HTR-8/SVneo (cell line): ENCODE results near the gene SCLT1.
"Not testable (repeated sequence)": the region's sequence is repeated elsewhere in the genome, so short reads cannot be mapped to it uniquely, and the experiment has no call there.

Experiments
- DNase-seq: peaks from one replicate; pipeline ENCODE4 v3.0.0; 2011; ENCODE audit warnings: low spot score, mixed read lengths; ENCODE audit not compliant: insufficient read length
- FAIRE-seq: peaks from 2 replicates; lab custom pipeline; 2011; peaks lifted over from hg19 to GRCh38; lab: Jason Lieb, UNC

SCLT1 gene

DNA sequence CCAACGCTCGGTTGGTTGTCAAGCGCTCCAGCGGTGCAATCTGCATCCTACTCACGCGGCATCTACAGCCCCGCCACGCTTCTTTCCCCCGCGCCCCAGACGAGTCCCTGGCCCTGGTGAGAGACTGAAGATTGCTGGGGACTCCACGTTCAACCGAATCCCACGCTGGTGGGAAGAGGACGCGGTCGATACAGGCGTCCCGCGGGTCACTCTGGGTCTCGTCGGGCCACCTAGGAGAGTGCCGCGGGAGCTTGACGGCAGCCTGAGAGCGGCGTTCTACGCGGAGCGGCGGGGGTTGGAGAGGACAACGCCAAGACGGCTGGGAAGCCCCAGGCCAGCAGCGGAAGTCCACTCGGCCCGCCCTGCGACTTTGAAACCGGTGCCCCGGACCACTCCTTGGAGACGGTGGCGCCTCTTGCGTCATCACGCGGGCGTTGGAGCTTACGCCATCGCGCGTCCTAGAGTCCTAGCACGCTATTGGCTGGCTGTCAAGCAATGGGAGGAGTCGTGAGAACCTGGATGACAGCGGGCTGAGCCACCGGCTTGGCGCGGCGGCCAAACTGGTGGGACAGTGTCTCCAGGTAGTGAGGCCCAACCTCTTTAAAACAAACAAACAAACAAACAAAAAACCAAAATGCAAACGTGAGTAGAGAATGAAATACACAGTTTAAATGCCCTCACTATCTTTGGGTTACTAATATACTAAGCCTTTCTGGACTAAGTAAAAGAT is at the start of gene SCLT1:
Gene SCLT1, minus strand, starts transcription at position 349 of the 730 bp plus-strand sequence. CDS start 436 bp downstream, outside the sequence.
- peak; percentile 90 for DNase-seq
- FAIRE-seq: peak; percentile 98

DNA sequence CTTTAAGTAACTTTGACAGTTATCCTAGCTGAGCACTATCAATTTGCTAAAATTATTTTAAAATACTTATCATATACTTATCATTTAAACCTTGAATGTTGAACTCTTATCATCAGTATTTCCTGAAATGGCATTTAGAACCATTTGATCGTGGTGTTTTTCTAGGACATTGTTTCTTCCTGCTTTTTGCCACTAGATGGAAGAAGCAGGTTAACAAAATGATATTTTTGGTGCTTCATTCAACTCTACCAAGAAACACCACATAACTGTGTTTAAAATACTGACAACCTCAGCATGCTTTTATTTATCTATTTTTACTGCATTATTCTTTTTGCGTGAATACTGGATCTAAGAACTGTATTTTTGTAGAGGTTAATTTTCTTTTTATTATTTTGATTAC is 47.2 kb upstream of the SCLT1 start:
- FAIRE-seq (no peak), DNase-seq (no peak)

- DNase-seq: no peak
- FAIRE-seq: peak; percentile 85
Measured at GRCh38 chr4:129138810-129139496, 45.6 kb upstream of the SCLT1 start.

GRCh38 chr4:129136433-129136832 is 43.1 kb upstream of the SCLT1 start:
- DNase-seq: no peak
- no peak for FAIRE-seq

DNA sequence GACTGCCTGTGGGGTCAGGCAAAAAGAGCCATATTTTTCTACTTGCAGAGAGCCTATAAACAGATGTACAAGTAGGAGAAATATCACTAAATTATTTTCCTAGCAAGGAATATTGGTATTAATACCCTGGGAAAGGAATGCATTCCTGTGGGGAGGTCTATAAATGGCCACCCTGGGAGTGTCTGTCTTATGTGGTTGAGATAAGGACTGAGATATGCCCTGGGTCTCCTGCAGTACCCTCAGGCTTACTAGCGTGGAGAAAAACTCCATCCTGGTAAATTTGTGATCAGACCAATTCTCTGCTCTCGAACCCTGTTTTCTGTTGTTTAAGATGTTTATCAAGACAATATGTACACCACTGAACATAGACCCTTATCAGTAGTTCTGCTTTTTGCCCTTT is 38.0 kb upstream of the SCLT1 start:
- FAIRE-seq (no peak), DNase-seq (no peak)

- DNase-seq: no peak
- no peak for FAIRE-seq
Measured at GRCh38 chr4:129129143-129129542, 35.8 kb upstream of the SCLT1 start.

- FAIRE-seq, DNase-seq: not testable (repeated sequence)
Measured at GRCh38 chr4:129126614-129127013, 33.3 kb upstream of the SCLT1 start.

- no peak for DNase-seq
Measured at GRCh38 chr4:129117705-129118104, 24.4 kb upstream of the SCLT1 start.

DNA sequence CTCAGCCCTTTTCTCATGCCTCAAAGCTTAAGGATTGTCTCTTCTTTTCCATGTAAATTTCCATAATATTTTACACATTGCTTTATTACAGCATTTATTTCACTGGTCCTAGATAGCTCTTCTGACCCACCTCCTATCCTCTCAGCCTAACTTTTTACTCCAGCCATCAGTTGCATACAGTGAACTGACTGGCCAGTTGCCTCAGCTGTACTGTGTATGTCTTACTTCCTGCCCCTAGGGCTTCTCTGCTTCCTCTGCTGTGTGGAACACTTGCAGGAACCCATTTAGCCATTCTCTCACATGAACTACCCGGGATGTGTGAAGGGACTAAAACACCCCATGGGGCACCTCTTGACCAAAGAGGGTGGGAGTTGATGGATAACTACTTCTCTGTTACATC is 20.6 kb upstream of the SCLT1 start:
- DNase-seq (no peak), FAIRE-seq (no peak)

More at GRCh38 chr4:129117705-129118104, 24.4 kb upstream of the SCLT1 start:
- no peak for FAIRE-seq

GRCh38 chr4:129113434-129113833 is 20.1 kb upstream of the SCLT1 start:
- no peak for DNase-seq
- no peak for FAIRE-seq

GRCh38 chr4:129111919-129112318 is 18.6 kb upstream of the SCLT1 start:
- FAIRE-seq: no peak

GRCh38 chr4:129110931-129111330 is 17.6 kb upstream of the SCLT1 start:
- FAIRE-seq: no peak
- no peak for DNase-seq

More at GRCh38 chr4:129111919-129112318, 18.6 kb upstream of the SCLT1 start:
- DNase-seq: no peak

DNA sequence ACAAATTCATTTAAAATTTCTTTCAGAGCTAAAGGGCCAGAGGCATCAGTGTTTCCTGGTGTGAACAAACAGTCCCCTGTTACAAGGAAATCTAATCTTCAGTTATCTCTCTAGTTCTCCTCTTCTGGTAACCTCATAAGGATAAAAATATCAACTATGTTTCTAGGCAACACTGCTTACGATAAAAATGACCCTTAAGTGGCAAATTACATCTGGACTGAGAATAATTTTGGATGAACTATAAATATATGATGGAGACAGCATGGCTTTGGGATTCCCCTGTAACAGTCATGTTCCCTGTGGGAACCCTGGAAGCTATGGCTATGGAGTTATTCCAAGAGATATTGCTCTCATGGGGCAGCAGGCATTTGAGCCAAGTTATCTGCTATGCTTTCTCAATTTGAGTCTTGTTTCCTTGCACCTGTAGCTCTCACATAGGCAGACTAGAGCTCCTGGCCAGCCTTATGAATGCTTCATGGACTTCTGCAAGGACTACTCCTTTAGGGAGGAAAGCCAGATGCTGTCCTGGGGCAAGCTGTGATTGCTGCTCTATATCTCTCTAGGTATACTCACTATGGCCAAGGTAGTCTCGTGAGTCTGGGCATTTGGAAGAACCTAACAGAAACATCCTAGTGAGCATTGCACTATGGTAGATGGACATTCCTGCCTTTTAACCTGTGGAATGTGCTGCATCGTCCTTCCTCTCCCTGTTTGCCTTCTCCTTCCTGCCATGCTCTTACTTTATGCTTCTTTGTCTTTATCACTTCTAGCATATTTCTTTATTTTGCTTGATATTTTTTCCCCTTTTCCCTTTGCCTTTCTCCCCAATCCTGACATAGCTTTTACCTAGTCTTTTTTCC is 16.9 kb upstream of the SCLT1 start:
- DNase-seq (no peak), FAIRE-seq (no peak)

GRCh38 chr4:129098531-129099001 is 5.2 kb upstream of the SCLT1 start:
- FAIRE-seq (no peak), DNase-seq (no peak)

DNA sequence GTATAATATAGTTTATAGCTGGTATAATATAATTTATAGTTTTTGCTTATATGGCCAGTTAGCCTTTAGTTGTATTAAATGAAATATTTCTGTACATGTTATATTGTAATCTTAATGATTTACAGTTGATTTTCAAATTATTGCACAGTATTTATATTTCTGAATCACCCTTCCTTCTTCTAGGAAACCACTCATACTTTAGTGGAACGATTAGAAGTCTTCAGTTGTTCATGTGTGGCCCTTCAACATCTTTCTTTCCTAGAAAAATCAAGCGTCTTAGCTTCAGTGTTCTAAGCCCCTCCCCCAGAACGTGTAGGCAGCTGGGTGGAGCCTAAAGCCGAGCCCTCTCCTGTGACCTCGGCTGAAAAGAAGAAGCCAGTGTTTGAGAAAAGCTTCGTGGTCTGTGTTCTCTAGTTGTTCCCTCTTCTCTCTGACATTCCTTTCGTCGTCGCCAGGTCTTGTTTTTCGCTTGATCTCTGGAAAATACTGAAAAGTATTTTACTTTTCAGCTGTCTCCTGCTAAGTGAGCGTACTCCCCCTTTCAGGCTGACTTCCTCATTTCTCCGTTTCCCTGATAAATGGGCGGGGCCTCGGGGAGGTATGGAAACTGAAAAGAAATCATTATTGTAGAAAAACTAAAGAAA is 2.6 kb upstream of the SCLT1 start, which contains the start of gene C4orf33:
Gene C4orf33, plus strand, starts transcription at position 342 of the 644 bp plus-strand sequence. CDS start 6,459 bp downstream, outside the sequence.
- FAIRE-seq: no peak
- peak; percentile 59 for DNase-seq

DNA sequence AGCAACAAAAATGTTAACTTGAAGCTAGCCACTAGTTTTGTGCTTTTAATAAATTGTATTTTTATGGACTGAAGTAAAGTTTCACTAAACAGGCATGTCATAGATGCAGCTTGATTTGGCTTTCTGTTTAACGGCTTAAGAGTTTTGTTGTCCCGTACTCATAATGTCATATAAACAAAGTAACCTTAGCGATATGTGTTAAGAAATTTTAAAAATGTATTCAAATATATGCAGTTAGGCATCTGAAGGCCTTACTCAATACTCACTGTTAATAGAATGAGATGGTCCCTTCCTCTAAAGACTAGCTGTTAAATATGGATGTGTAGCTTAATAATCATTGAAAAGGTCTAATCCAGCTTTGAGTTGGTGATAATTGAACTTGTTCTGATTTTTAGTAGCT is 1.0 kb upstream of the SCLT1 start:
- FAIRE-seq (no peak), DNase-seq (no peak)

GRCh38 chr4:129092631-129093190 is 628 bp downstream of the SCLT1 start:
- DNase-seq: no peak
- no peak for FAIRE-seq

- DNase-seq (no peak), FAIRE-seq (no peak)
Measured at GRCh38 chr4:129087516-129087915, 5.8 kb downstream of the SCLT1 start.

- DNase-seq (no peak), FAIRE-seq (no peak)
Measured at GRCh38 chr4:129085472-129085871, 7.9 kb downstream of the SCLT1 start.

- no peak for FAIRE-seq
Measured at GRCh38 chr4:129082302-129082701, 11.0 kb downstream of the SCLT1 start.

More at GRCh38 chr4:129082302-129082701, 11.0 kb downstream of the SCLT1 start:
- DNase-seq: no peak
